ENCODE measurements around the gene PGM3.

Gene PGM3

GRCh38 chr6:83183082-83183828 lies 9.8 kb downstream of the PGM3 start:
- no peak for DNase-seq

- DNase-seq: no peak
These were observed 11.0 kb downstream of the PGM3 start for GRCh38 chr6:83182114-83182513.

- no peak for DNase-seq
These were observed 12.6 kb downstream of the PGM3 start for GRCh38 chr6:83180426-83180950.

- no peak for DNase-seq
These were observed 16.8 kb downstream of the PGM3 start for GRCh38 chr6:83176246-83176645.

GRCh38 chr6:83169511-83169910 lies 23.6 kb downstream of the PGM3 start:
- DNase-seq: no peak

- no peak for DNase-seq
These were observed 24.0 kb downstream of the PGM3 start for GRCh38 chr6:83169106-83169505.

GRCh38 chr6:83168556-83168955 lies 24.5 kb downstream of the PGM3 start:
- DNase-seq: no peak

- DNase-seq: no peak
These were observed 25.3 kb downstream of the PGM3 start for GRCh38 chr6:83167726-83168278.

- DNase-seq: no peak
These were observed 32.9 kb downstream of the PGM3 start for GRCh38 chr6:83160167-83160566.

GRCh38 chr6:83155794-83156193 lies 37.3 kb downstream of the PGM3 start:
- no peak for DNase-seq

- no peak for DNase-seq
These were observed 39.1 kb downstream of the PGM3 start for GRCh38 chr6:83153883-83154521.

GRCh38 chr6:83152913-83153312 lies 40.2 kb downstream of the PGM3 start:
- no peak for DNase-seq

GRCh38 chr6:83151114-83151513 lies 42.0 kb downstream of the PGM3 start:
- no peak for DNase-seq

- DNase-seq: no peak
These were observed 54.3 kb downstream of the PGM3 start for GRCh38 chr6:83138758-83139157.

- DNase-seq: no peak
These were observed 54.8 kb downstream of the PGM3 start for GRCh38 chr6:83138118-83138722.

- DNase-seq: no peak
These were observed 60.9 kb downstream of the PGM3 start for GRCh38 chr6:83132121-83132520.

GRCh38 chr6:83127976-83128375 lies 65.1 kb downstream of the PGM3 start:
- DNase-seq: no peak

- DNase-seq: no peak
These were observed 65.8 kb downstream of the PGM3 start for GRCh38 chr6:83127258-83127657.

- DNase-seq: no peak
These were observed 66.3 kb downstream of the PGM3 start for GRCh38 chr6:83126807-83127206.

GRCh38 chr6:83126223-83126622 lies 66.8 kb downstream of the PGM3 start:
- no peak for DNase-seq

GRCh38 chr6:83125425-83125824 lies 67.6 kb downstream of the PGM3 start:
- no peak for DNase-seq

- DNase-seq: no peak
These were observed 68.5 kb downstream of the PGM3 start for GRCh38 chr6:83124553-83124952.

- DNase-seq: no peak
These were observed 73.2 kb downstream of the PGM3 start for GRCh38 chr6:83119742-83120300.
